ENCODE measurements around the gene LRP6. TPM values are rescaled to one million over a fixed set of nuclear protein-coding genes. Genes with fewer than 3 reads are reported as not detected.

LRP6 gene
- polyA plus RNA-seq, 1 donor (not counting 4 experiments of a cell fraction or from before 2014, with no cell fraction given) = 13.0 TPM

DNA sequence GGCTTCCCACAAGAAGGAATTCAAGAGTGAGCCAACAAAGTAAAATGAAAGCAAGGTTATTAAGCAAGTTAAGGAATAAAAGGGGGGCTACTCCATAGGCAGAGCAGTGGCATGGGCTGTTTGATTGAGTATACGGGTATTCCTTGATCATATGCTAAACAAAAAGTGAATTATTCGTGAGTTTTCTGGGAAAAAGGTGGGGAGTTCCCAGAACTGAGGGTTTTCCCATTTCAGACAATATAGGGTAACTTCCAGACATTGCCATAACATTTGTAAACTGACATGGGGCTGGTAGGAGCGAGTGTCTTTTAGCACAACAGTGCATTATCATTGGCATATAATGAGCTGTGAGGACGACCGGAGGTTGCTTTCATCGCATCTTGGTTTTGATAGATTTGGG, 198.1 kb downstream of the LRP6 start:
- H3K9me1 ChIP-seq (ENCODE audit: control insufficient read depth, extremely low read depth, insufficient read depth, low read length) = no peaks in the 10 kb centered on the region
- H3K36me3 ChIP-seq (ENCODE audit: control insufficient read depth in 2 of 2, extremely low read depth in 1 of 2, insufficient read depth in 2 of 2, low read length in 2 of 2) = no peaks in the 10 kb centered on the region
- no peaks in the 10 kb centered on the region for H4K20me1 ChIP-seq (ENCODE audit: control insufficient read depth, extremely low read depth, insufficient read depth, low read length)
- no peak for FAIRE-seq
- dilution Hi-C loops (cut with MboI; ENCODE audit: extremely low pct_ligation_motif_present, low sequenced_read_pairs) = no loop called here
- no peaks in the 10 kb centered on the region for H3K4me1 ChIP-seq (ENCODE audit: control insufficient read depth, extremely low read depth, insufficient read depth, low read length)
- no peak overlapping the region for H2AFZ ChIP-seq (ENCODE audit: control insufficient read depth, low read length)
- TF ChIP-seq EZH2 (IDR thresholded peaks at IDR 0.05; ENCODE audit: low read length) = no peak
- TF ChIP-seq, protein P1, sequence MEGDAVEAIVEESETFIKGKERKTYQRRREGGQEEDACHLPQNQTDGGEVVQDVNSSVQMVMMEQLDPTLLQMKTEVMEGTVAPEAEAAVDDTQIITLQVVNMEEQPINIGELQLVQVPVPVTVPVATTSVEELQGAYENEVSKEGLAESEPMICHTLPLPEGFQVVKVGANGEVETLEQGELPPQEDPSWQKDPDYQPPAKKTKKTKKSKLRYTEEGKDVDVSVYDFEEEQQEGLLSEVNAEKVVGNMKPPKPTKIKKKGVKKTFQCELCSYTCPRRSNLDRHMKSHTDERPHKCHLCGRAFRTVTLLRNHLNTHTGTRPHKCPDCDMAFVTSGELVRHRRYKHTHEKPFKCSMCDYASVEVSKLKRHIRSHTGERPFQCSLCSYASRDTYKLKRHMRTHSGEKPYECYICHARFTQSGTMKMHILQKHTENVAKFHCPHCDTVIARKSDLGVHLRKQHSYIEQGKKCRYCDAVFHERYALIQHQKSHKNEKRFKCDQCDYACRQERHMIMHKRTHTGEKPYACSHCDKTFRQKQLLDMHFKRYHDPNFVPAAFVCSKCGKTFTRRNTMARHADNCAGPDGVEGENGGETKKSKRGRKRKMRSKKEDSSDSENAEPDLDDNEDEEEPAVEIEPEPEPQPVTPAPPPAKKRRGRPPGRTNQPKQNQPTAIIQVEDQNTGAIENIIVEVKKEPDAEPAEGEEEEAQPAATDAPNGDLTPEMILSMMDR (optimal IDR thresholded peaks at IDR 0.05 in 1 of 3, IDR thresholded peaks at IDR 0.05 in 1 of 3, conservative IDR thresholded peaks at IDR 0.05 in 1 of 3; ENCODE audit: extremely low read depth in 1 of 3, insufficient read depth in 2 of 3, low read length in 3 of 3) = no peak
- no peaks in the 10 kb centered on the region for H3K9me3 ChIP-seq (ENCODE audit: control insufficient read depth, low read depth, low read length)
- peaks cover 12% of the 10 kb centered on the region for H3K27me3 ChIP-seq (ENCODE audit: control insufficient read depth, extremely low read depth, insufficient read depth, low read length)
- no peak overlapping the region for H3K27ac ChIP-seq (ENCODE audit: control insufficient read depth, insufficient read depth, low read length)
- no peak for DNase-seq (ENCODE audit: low read depth, low spot score)
- no peak overlapping the region for H3K4me3 ChIP-seq (ENCODE audit: control insufficient read depth in 2 of 3, extremely low read depth in 1 of 3, insufficient read depth in 2 of 3, low read depth in 1 of 3, low read length in 3 of 3)
- no peak overlapping the region for H3K4me2 ChIP-seq (ENCODE audit: control insufficient read depth, extremely low read depth, insufficient read depth, low read depth, low read length)
- H3K79me2 ChIP-seq (ENCODE audit: control insufficient read depth, insufficient read depth, low read length) = no peaks in the 10 kb centered on the region
- H3K9ac ChIP-seq (ENCODE audit: control insufficient read depth, extremely low read depth, insufficient read depth, low read length) = no peak overlapping the region

Small RNA genes within 50 kb of the gene (small RNA-seq; reads per million reads assigned to genes)
- gene RNU6-318P (ENCODE audit: insufficient read length in 3 of 3, low read depth in 3 of 3, low replicate concordance in 1 of 3) = 0 reads per million in 3 experiments
- gene RNU6-545P (ENCODE audit: insufficient read length in 3 of 3, low read depth in 3 of 3, low replicate concordance in 1 of 3) = 0 to 0.25 (median 0) reads per million in 3 experiments

Other genes with a start within 250 kb of the LRP6 start
- gene BCL2L14, start 196.1 kb downstream of the LRP6 start, polyA plus RNA-seq = not detected in 3 replicates
- 0.91 to 1.6 TPM (median 1.1 TPM) in 3 replicates for gene MANSC1, start 83.2 kb upstream of the LRP6 start, polyA plus RNA-seq
- 5.4 to 14.1 TPM (median 5.6 TPM) in 3 replicates for gene BORCS5, start 90.0 kb upstream of the LRP6 start, polyA plus RNA-seq